GM10847 (cell line): ENCODE measurements around the gene TBX6.

ENCODE experiments used
- POLR2A ChIP-seq: IDR thresholded peaks from 2 replicates; pipeline ENCODE4 v1.6.1; 2011; ENCODE audit not compliant: insufficient read length; ENCODE audit errors: extremely low read depth

The TBX6 gene

GRCh38 chr16:30046588-30046987, 45.1 kb downstream of the TBX6 start:
- TF ChIP-seq POLR2A = no peak

- TF ChIP-seq POLR2A = no peak
These were observed 45.5 kb downstream of the TBX6 start for GRCh38 chr16:30046178-30046577.

- no peak for TF ChIP-seq POLR2A
These were observed 49.9 kb downstream of the TBX6 start for GRCh38 chr16:30041841-30042240.

DNA sequence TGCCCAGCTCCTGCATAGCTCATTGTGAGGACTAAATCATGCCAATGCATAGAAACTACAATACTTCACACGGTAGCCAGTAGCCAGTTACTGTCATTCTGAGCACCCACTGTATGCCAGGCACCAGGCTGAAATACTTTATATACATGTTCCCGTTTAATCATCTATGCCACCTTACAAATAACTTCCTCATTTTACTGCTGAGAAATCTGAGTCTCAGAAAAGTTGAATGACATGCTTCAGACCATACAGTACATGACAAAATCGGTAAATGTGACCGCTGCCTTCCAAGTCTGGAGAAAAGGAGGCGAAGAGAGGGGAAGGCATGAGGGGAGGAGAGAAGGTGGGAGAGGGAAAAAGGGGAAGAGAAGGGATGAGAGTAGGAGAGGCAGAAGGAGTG, 51.5 kb downstream of the TBX6 start:
- TF ChIP-seq POLR2A = no peak
